HepG2 (cell line): Measurements from ENCODE around the gene PCBP4. TPM values are rescaled to one million over a fixed set of nuclear protein-coding genes. Genes with fewer than 3 reads are reported as not detected.

Experiments
- ADNP ChIP-seq: sonication (generic); formaldehyde crosslinking; IDR thresholded peaks from 2 replicates; pipeline ENCODE4 v1.4.0; 2020; ENCODE audit warnings: missing genetic modification reagents
- AGO1 ChIP-seq: fragments of 200-400 bp; formaldehyde crosslinking; IDR thresholded peaks from 2 replicates; pipeline ENCODE4 v1.6.1; 2017; ENCODE audit warnings: mild to moderate bottlenecking, low read depth, low read length, moderate library complexity; ENCODE audit not compliant: poor library complexity, severe bottlenecking
- AGO2 ChIP-seq: fragments of 200-400 bp; formaldehyde crosslinking; optimal IDR thresholded peaks from 2 replicates; pipeline ENCODE3; 2017; ENCODE audit warnings: mild to moderate bottlenecking, low read depth, low read length, moderate library complexity
- ARHGAP35 ChIP-seq: sonication (generic); formaldehyde crosslinking; IDR thresholded peaks from 2 replicates; pipeline ENCODE4 v1.9.0; 2022; ENCODE audit warnings: mild to moderate bottlenecking, inconsistent platforms, moderate library complexity, missing genetic modification reagents, borderline replicate concordance
- ESRRA ChIP-seq: sonication (generic); formaldehyde crosslinking; IDR thresholded peaks from 2 replicates; pipeline ENCODE4 v1.5.1; 2020; ENCODE audit warnings: mild to moderate bottlenecking, low read depth, missing genetic modification reagents
- GATAD2A ChIP-seq: IDR thresholded peaks from 2 replicates; pipeline ENCODE4 v1.6.1; 2016
- HMGA1 ChIP-seq: sonication (generic); formaldehyde crosslinking; conservative IDR thresholded peaks from 2 replicates; pipeline ENCODE4 v1.4.0; 2020; ENCODE audit warnings: missing genetic modification reagents
- NCOR1 ChIP-seq: fragments of 200-600 bp; sonication (generic); IDR thresholded peaks from 2 replicates; pipeline ENCODE4 v1.7.0; 2017; ENCODE audit warnings: antibody characterized with exemption, low read length, borderline replicate concordance
- NFKB2 ChIP-seq: sonication (generic); formaldehyde crosslinking; IDR thresholded peaks from 2 replicates; pipeline ENCODE4 v1.4.0; 2020; ENCODE audit warnings: missing genetic modification reagents, borderline replicate concordance
- NR3C1 ChIP-seq: sonication (generic); formaldehyde crosslinking; IDR thresholded peaks from 2 replicates; pipeline ENCODE4 v1.4.0; 2020; ENCODE audit warnings: missing genetic modification reagents
- RELA ChIP-seq: sonication (generic); formaldehyde crosslinking; IDR thresholded peaks from 2 replicates; pipeline ENCODE4 v1.4.0; 2020; ENCODE audit warnings: missing genetic modification reagents
- SAFB2 ChIP-seq: sonication (generic); formaldehyde crosslinking; IDR thresholded peaks from 2 replicates; pipeline ENCODE4 v1.5.1; 2020; ENCODE audit warnings: missing genetic modification reagents, low read depth, mild to moderate bottlenecking, borderline replicate concordance
- SAP130 ChIP-seq: IDR thresholded peaks from 2 replicates; pipeline ENCODE4 v1.6.1; 2016; ENCODE audit warnings: low read depth
- TERF1 ChIP-seq: sonication (generic); formaldehyde crosslinking; IDR thresholded peaks from 2 replicates; pipeline ENCODE4 v1.8.0; 2022; ENCODE audit warnings: mild to moderate bottlenecking, missing genetic modification reagents, moderate library complexity
- U2AF1 ChIP-seq: fragments of 200-400 bp; formaldehyde crosslinking; optimal IDR thresholded peaks from 2 replicates; pipeline ENCODE3; 2017; ENCODE audit warnings: mild to moderate bottlenecking, low read depth, low read length
- ZBTB1 ChIP-seq: sonication (generic); formaldehyde crosslinking; IDR thresholded peaks from 2 replicates; pipeline ENCODE4 v1.4.0; 2020; ENCODE audit warnings: missing genetic modification reagents, borderline replicate concordance
- ZBTB42 ChIP-seq: sonication (generic); formaldehyde crosslinking; IDR thresholded peaks from 2 replicates; pipeline ENCODE4 v1.5.0; 2020; ENCODE audit warnings: mild to moderate bottlenecking, missing genetic modification reagents
- ZFP41 ChIP-seq: sonication (generic); formaldehyde crosslinking; IDR thresholded peaks from 2 replicates; pipeline ENCODE4 v1.4.0; 2020; ENCODE audit warnings: mild to moderate bottlenecking, missing genetic modification reagents, borderline replicate concordance
- ZFYVE20 ChIP-seq: sonication (generic); formaldehyde crosslinking; IDR thresholded peaks from 2 replicates; pipeline ENCODE4 v1.8.0; 2023; ENCODE audit warnings: low read depth, mild to moderate bottlenecking, moderate library complexity, missing genetic modification reagents, borderline replicate concordance
- ZMAT5 ChIP-seq: sonication (generic); formaldehyde crosslinking; IDR thresholded peaks from 2 replicates; pipeline ENCODE4 v1.5.0; 2020; ENCODE audit warnings: mild to moderate bottlenecking, low read depth, missing genetic modification reagents, borderline replicate concordance
- ZNF138 ChIP-seq: sonication (generic); formaldehyde crosslinking; IDR thresholded peaks from 2 replicates; pipeline ENCODE4 v1.5.0; 2020; ENCODE audit warnings: mild to moderate bottlenecking, low read depth, missing genetic modification reagents
- ZNF17 ChIP-seq: sonication (generic); formaldehyde crosslinking; IDR thresholded peaks from 2 replicates; pipeline ENCODE4 v1.5.0; 2020; ENCODE audit warnings: mild to moderate bottlenecking, missing genetic modification reagents
- ZNF224 ChIP-seq: sonication (generic); formaldehyde crosslinking; IDR thresholded peaks from 2 replicates; pipeline ENCODE4 v1.5.0; 2020; ENCODE audit warnings: mild to moderate bottlenecking, missing genetic modification reagents
- ZNF530 ChIP-seq: sonication (generic); formaldehyde crosslinking; IDR thresholded peaks from 2 replicates; pipeline ENCODE4 v1.5.0; 2020; ENCODE audit warnings: low read depth, mild to moderate bottlenecking, missing genetic modification reagents
- ZNF678 ChIP-seq: sonication (generic); formaldehyde crosslinking; IDR thresholded peaks from 2 replicates; pipeline ENCODE4 v1.4.0; 2020; ENCODE audit warnings: mild to moderate bottlenecking, missing genetic modification reagents
- ZNF709 ChIP-seq: sonication (generic); formaldehyde crosslinking; IDR thresholded peaks from 2 replicates; pipeline ENCODE4 v1.5.0; 2020; ENCODE audit warnings: mild to moderate bottlenecking, missing genetic modification reagents
- ZNF724P ChIP-seq: sonication (generic); formaldehyde crosslinking; IDR thresholded peaks from 2 replicates; pipeline ENCODE4 v1.8.0; 2022; ENCODE audit warnings: missing genetic modification reagents, borderline replicate concordance
- polyA plus RNA-seq, 8 experiments: library from polyadenylated mRNA; depleted of rRNA in 3 of 8; stranded (reverse) in 7 of 8; unstranded in 1 of 8; fragments of >200 nt; fragmentation: Illumina TruSeq in 4 of 8; extraction: Trizol in 4 of 8; gene quantifications; 2 replicates each; pipeline versions ENCODE4 v1.2.1 to v1.2.3, GENCODE V29; 2011 to 2016; ENCODE audit warnings: low read depth in 4 of 8, missing spikeins in 1 of 8, mixed read lengths in 1 of 8; ENCODE audit not compliant: insufficient read depth in 1 of 8
- total RNA-seq, 5 experiments: library from RNA; depleted of rRNA; stranded (reverse); fragments of >200 nt; fragmentation: Illumina TruSeq; extraction: Trizol; gene quantifications; 2 replicates each; pipeline ENCODE4 v1.2.3, GENCODE V29; 2016; ENCODE audit warnings: low read depth in 1 of 5

Gene PCBP4
- total and polyA plus RNA-seq, 2 of the 13 experiments (the other 11 are each of a cell fraction or from before 2014, with no cell fraction given) = 36.8 to 51.3 TPM

GRCh38 chr3:51974963-51975851 is 8.0 kb upstream of the PCBP4 start, which contains the start of gene ABHD14A (continued):
- TF ChIP-seq ZBTB1 (CRISPR knock-in tag) = no peak
- no peak; the same call in 1 of the 2 replicates for TF ChIP-seq NFKB2
- no peak for TF ChIP-seq TERF1 (CRISPR knock-in tag)
- no peak for TF ChIP-seq NCOR1
- TF ChIP-seq AGO2 = peak; percentile 37
- peak; percentile 93 for TF ChIP-seq SAFB2 (CRISPR knock-in tag)
- no peak for TF ChIP-seq ESRRA
- TF ChIP-seq ZFP41 (CRISPR knock-in tag) = no peak
- no peak for TF ChIP-seq GATAD2A (CRISPR knock-in tag)
- no peak for TF ChIP-seq HMGA1 (CRISPR knock-in tag)
- no peak for TF ChIP-seq ARHGAP35 (CRISPR knock-in tag)
- no peak for TF ChIP-seq ZNF724P
- TF ChIP-seq ZNF709 = 0 out of 2 replicates have a peak, but pooled peaks have one; percentile 5
- peak; percentile 68 for TF ChIP-seq SAP130 (CRISPR knock-in tag)
- 0 out of 2 replicates have a peak, but pooled peaks have one; percentile 21 for TF ChIP-seq ZNF678 (CRISPR knock-in tag)
- TF ChIP-seq ZNF138 (CRISPR knock-in tag) = no peak
- no peak for TF ChIP-seq ZBTB42 (CRISPR knock-in tag)
- no peak for TF ChIP-seq ZNF530 (CRISPR knock-in tag)
- no peak for TF ChIP-seq ZMAT5 (CRISPR knock-in tag)
- no peak for TF ChIP-seq ZNF224 (CRISPR knock-in tag)
- peak; percentile 74 for TF ChIP-seq AGO1
- TF ChIP-seq ADNP (CRISPR knock-in tag) = no peak
- TF ChIP-seq U2AF1 = no peak
- TF ChIP-seq RELA = no peak
- TF ChIP-seq ZFYVE20 (CRISPR knock-in tag) = no peak
- TF ChIP-seq NR3C1 (CRISPR knock-in tag) = no peak
- TF ChIP-seq ZNF17 (CRISPR knock-in tag) = no peak
